GM23338 (cell line): Measurements from ENCODE around the gene ECE1. TPM values are rescaled to one million over a fixed set of nuclear protein-coding genes. Genes with fewer than 3 reads are reported as not detected.

ENCODE experiments used
- ATAC-seq: fragments of 200-7000 bp; cut with Tn5 transposase; 3 replicates; pipeline ENCODE4 v1.9.1; 2020
- DNase-seq: peaks from one replicate; pipeline ENCODE4 v3.0.0-alpha.2; 2015; ENCODE audit warnings: low spot score
- H2AFZ ChIP-seq: fragments of 200-600 bp; sonication (generic); 2 replicates; pipeline ENCODE4 v1.8.0; 2016; ENCODE audit warnings: antibody characterized with exemption, mild to moderate bottlenecking, moderate library complexity
- H3F3A ChIP-seq: fragments of 200-600 bp; sonication (generic); replicated peaks from 2 replicates; pipeline ENCODE4 v1.8.0; 2017; ENCODE audit warnings: antibody characterized with exemption, mixed run types, low read depth
- H3K27ac ChIP-seq: fragments of 200-600 bp; sonication (generic); 2 replicates; pipeline ENCODE4 v1.6.1; 2016; ENCODE audit warnings: low read depth
- H3K27me3 ChIP-seq: fragments of 200-600 bp; sonication (generic); 2 replicates; pipeline ENCODE4 v1.8.0; 2016; ENCODE audit warnings: mild to moderate bottlenecking, mixed run types, moderate library complexity; ENCODE audit not compliant: insufficient read depth
- H3K36me3 ChIP-seq: fragments of 200-600 bp; sonication (generic); 2 replicates; pipeline ENCODE4 v1.8.0; 2016; ENCODE audit warnings: mild to moderate bottlenecking; ENCODE audit not compliant: insufficient read depth
- H3K4me1 ChIP-seq: fragments of 200-600 bp; sonication (generic); 2 replicates; pipeline ENCODE4 v1.8.0; 2016; ENCODE audit warnings: mild to moderate bottlenecking, moderate library complexity; ENCODE audit not compliant: insufficient read depth
- H3K4me2 ChIP-seq: fragments of 200-600 bp; sonication (generic); 2 replicates; pipeline ENCODE4 v1.7.1; 2017; ENCODE audit warnings: mixed run types
- H3K4me3 ChIP-seq: fragments of 200-600 bp; sonication (generic); 2 replicates; pipeline ENCODE4 v1.6.1; 2016; ENCODE audit warnings: mixed run types
- H3K79me2 ChIP-seq: fragments of 200-600 bp; sonication (generic); replicated peaks from 2 replicates; pipeline ENCODE4 v1.8.0; 2017; ENCODE audit warnings: mild to moderate bottlenecking; ENCODE audit not compliant: insufficient read depth
- H3K9me2 ChIP-seq: fragments of 200-600 bp; sonication (generic); 2 replicates; pipeline ENCODE4 v1.8.0; 2017; ENCODE audit not compliant: insufficient read depth
- H4K20me1 ChIP-seq: fragments of 200-600 bp; sonication (generic); replicated peaks from 2 replicates; pipeline ENCODE4 v1.8.0; 2017; ENCODE audit warnings: mild to moderate bottlenecking; ENCODE audit not compliant: insufficient read depth
- H3K27ac Mint-ChIP-seq: 2 replicates; pipeline ENCODE4 v1.8.0; 2020; ENCODE audit warnings: inconsistent platforms, mild to moderate bottlenecking, moderate library complexity, mixed read lengths
- H3K27me3 Mint-ChIP-seq: 3 replicates; pipeline ENCODE4 v1.8.0; 2022; ENCODE audit warnings: low read depth, mild to moderate bottlenecking, moderate library complexity, mixed read lengths, inconsistent platforms; ENCODE audit not compliant: insufficient read depth, poor library complexity
- H3K36me3 Mint-ChIP-seq: 3 replicates; pipeline ENCODE4 v1.8.0; 2021; ENCODE audit warnings: low read depth, mild to moderate bottlenecking, inconsistent platforms, moderate library complexity, mixed read lengths
- H3K4me1 Mint-ChIP-seq: 3 replicates; pipeline ENCODE4 v1.8.0; 2020; ENCODE audit warnings: mild to moderate bottlenecking, inconsistent platforms, mixed read lengths
- H3K4me3 Mint-ChIP-seq: 3 replicates; pipeline ENCODE4 v1.8.0; 2021; ENCODE audit warnings: moderate library complexity, mild to moderate bottlenecking, inconsistent platforms, mixed read lengths
- H3K9me3 Mint-ChIP-seq: 3 replicates; pipeline ENCODE4 v1.8.0; 2020; ENCODE audit warnings: moderate library complexity, mild to moderate bottlenecking, inconsistent platforms, mixed read lengths
- ETS1 ChIP-seq: IDR thresholded peaks from 2 replicates; pipeline ENCODE4 v1.6.1; 2016; ENCODE audit warnings: antibody characterized with exemption
- EZH2 ChIP-seq: fragments of 200-600 bp; sonication (generic); IDR thresholded peaks from one replicate; pipeline ENCODE4 v1.8.0; 2017; ENCODE audit warnings: antibody characterized with exemption, mild to moderate bottlenecking, low read depth; ENCODE audit not compliant: unreplicated experiment
- EZH2phosphoT487 ChIP-seq: fragments of 200-600 bp; sonication (generic); IDR thresholded peaks from one replicate; pipeline ENCODE4 v1.8.1; 2018; ENCODE audit warnings: antibody characterized with exemption; ENCODE audit not compliant: unreplicated experiment
- JUNB ChIP-seq: IDR thresholded peaks from one replicate; pipeline ENCODE4 v1.6.1; 2016; ENCODE audit warnings: antibody characterized with exemption; ENCODE audit not compliant: unreplicated experiment
- NANOG ChIP-seq: IDR thresholded peaks from 2 replicates; pipeline ENCODE4 v1.6.1; 2016; ENCODE audit warnings: antibody characterized with exemption, borderline replicate concordance
- POLR2AphosphoS5 ChIP-seq: IDR thresholded peaks from 2 replicates; pipeline ENCODE4 v1.6.1; 2016; ENCODE audit warnings: antibody characterized with exemption, low read depth
- REST ChIP-seq: IDR thresholded peaks from one replicate; pipeline ENCODE4 v1.6.1; 2018; ENCODE audit warnings: antibody characterized with exemption; ENCODE audit not compliant: unreplicated experiment
- STAT1 ChIP-seq: IDR thresholded peaks from one replicate; pipeline ENCODE4 v1.6.1; 2016; ENCODE audit warnings: antibody characterized with exemption; ENCODE audit not compliant: unreplicated experiment
- ZNF114 ChIP-seq: fragments of 250-450 bp; sonication (Bioruptor Pico); IDR thresholded peaks from 2 replicates; pipeline ENCODE4 v1.5.0; 2020; ENCODE audit warnings: mild to moderate bottlenecking, moderate library complexity
- ZNF462 ChIP-seq: fragments of 250-450 bp; sonication (Bioruptor Pico); IDR thresholded peaks from 2 replicates; pipeline ENCODE4 v1.5.0; 2020; ENCODE audit warnings: mild to moderate bottlenecking, moderate library complexity
- polyA plus RNA-seq: library from polyadenylated mRNA; unstranded; fragments of >200 nt; fragmentation: Nextera tagmentation; extraction: Ambion mirVana; gene quantifications from 2 replicates; pipeline ENCODE4 v1.2.1, GENCODE V29; 2016
- total RNA-seq: library from RNA; depleted of rRNA; stranded (reverse); fragments of >200 nt; shearing (Covaris generic); gene quantifications from 2 replicates; pipeline ENCODE4 v1.2.3, GENCODE V29; 2014

ECE1 gene
- total and polyA plus RNA-seq, 2 experiments from 2014 or later, result 11.0 to 45.0 TPM

GRCh38 chr1:21307210-21307609, 16.9 kb upstream of the ECE1 start:
- peak overlapping the region; percentile 43; the same call in 1 of the 2 replicates for H3K4me2 ChIP-seq
- Mint-ChIP-seq H3K9me3 (no peaks in the 10 kb centered on the region), H3K4me1 (peaks cover 62% of the 10 kb centered on the region), H3K4me3 (no peak overlapping the region), H3K36me3 (no peaks in the 10 kb centered on the region; the same call in 2 of the 3 replicates), H3K27me3 (peaks cover 17% of the 10 kb centered on the region), H3K27ac (no peak overlapping the region)
- TF ChIP-seq EZH2phosphoT487 (no peak), EZH2 (no peak), ZNF114 (CRISPR knock-in tag) (no peak), NANOG (no peak), STAT1 (no peak), ETS1 (no peak), POLR2AphosphoS5 (no peak)
- no peak overlapping the region for H3K4me3 ChIP-seq
- ATAC-seq, result no peak
- no peaks in the 10 kb centered on the region for H3K36me3 ChIP-seq
- no peak overlapping the region for H2AFZ ChIP-seq
- H3K27ac ChIP-seq, result no peak overlapping the region
- 0 out of 2 replicates have a peak, but pooled peaks cover 4% of the 10 kb centered on the region for H4K20me1 ChIP-seq
- no peaks in the 10 kb centered on the region for H3K9me2 ChIP-seq
- peaks cover 4% of the 10 kb centered on the region; the same call in 1 of the 2 replicates for H3K79me2 ChIP-seq
- peaks cover 4% of the 10 kb centered on the region; the same call in 1 of the 2 replicates for H3F3A ChIP-seq
- peaks cover 28% of the 10 kb centered on the region for H3K4me1 ChIP-seq
- DNase-seq, result no peak
- H3K27me3 ChIP-seq, result no peaks in the 10 kb centered on the region

GRCh38 chr1:21305900-21306189, 15.6 kb upstream of the ECE1 start:
- DNase-seq, result no peak
- Mint-ChIP-seq H3K9me3 (no peaks in the 10 kb centered on the region), H3K4me3 (no peak overlapping the region)

More at GRCh38 chr1:21305900-21306189, 15.6 kb upstream of the ECE1 start:
- H3K9me2 ChIP-seq, result no peaks in the 10 kb centered on the region
- peaks cover 4% of the 10 kb centered on the region; the same call in 1 of the 2 replicates for H3K79me2 ChIP-seq
- TF ChIP-seq ZNF462 (CRISPR knock-in tag) (no peak), REST (no peak), JUNB (no peak)
- peaks cover 19% of the 10 kb centered on the region for H3K27me3 Mint-ChIP-seq
- 0 out of 2 replicates have a peak, but pooled peaks cover 4% of the 10 kb centered on the region for H4K20me1 ChIP-seq
- H2AFZ ChIP-seq, result no peak overlapping the region
- H3K36me3 Mint-ChIP-seq, result no peaks in the 10 kb centered on the region; the same call in 2 of the 3 replicates
- no peak overlapping the region for H3K4me3 ChIP-seq
- H3K4me1 Mint-ChIP-seq, result peaks cover 61% of the 10 kb centered on the region
- H3K27ac Mint-ChIP-seq, result no peak overlapping the region
- H3F3A ChIP-seq, result peaks cover 4% of the 10 kb centered on the region; the same call in 1 of the 2 replicates
- no peaks in the 10 kb centered on the region for H3K36me3 ChIP-seq
- H3K4me1 ChIP-seq, result peaks cover 27% of the 10 kb centered on the region
- H3K27ac ChIP-seq, result no peak overlapping the region
- H3K27me3 ChIP-seq, result no peaks in the 10 kb centered on the region
- no peak; the same call in 2 of the 3 replicates for ATAC-seq
- no peak overlapping the region for H3K4me2 ChIP-seq
